CD14-positive monocyte (primary cell): ENCODE data around the gene CDH4. TPM values are rescaled to one million over a fixed set of nuclear protein-coding genes. Genes with fewer than 3 reads are reported as not detected.

Experiments used
- DNase-seq, 3 donors: peaks; one replicate each; pipeline ENCODE4 v3.0.0-alpha.2; 2011 to 2022
- H2AFZ ChIP-seq: 2 replicates; pipeline ENCODE4 v1.6.0; 2012; ENCODE audit warnings: mild to moderate bottlenecking, low read depth, low read length, inconsistent platforms; ENCODE audit not compliant: insufficient read depth, poor library complexity, severe bottlenecking
- H3K27ac ChIP-seq, 2 donors: 1 replicate in 1 of 2; 2 replicates in 1 of 2; pipeline ENCODE4 v1.5.1; 2012 to 2013; ENCODE audit warnings: low read length in 2 of 2, control low read depth in 1 of 2, inconsistent platforms in 1 of 2, low read depth in 1 of 2, mild to moderate bottlenecking in 1 of 2
- H3K27me3 ChIP-seq, 2 donors: one replicate each; pipeline versions ENCODE4 v1.6.0 to v1.6.1; 2011 to 2013; ENCODE audit warnings: low read length in 2 of 2; ENCODE audit not compliant: control insufficient read depth in 2 of 2, insufficient read depth in 2 of 2
- H3K36me3 ChIP-seq, 2 donors: replicated peaks in 1 of 2; 1 replicate in 1 of 2; 2 replicates in 1 of 2; pipeline versions ENCODE4 v1.5.1 to v1.6.1; 2012 to 2013; ENCODE audit warnings: low read length in 2 of 2, control low read depth in 1 of 2, inconsistent platforms in 1 of 2, mild to moderate bottlenecking in 1 of 2; ENCODE audit not compliant: insufficient read depth in 2 of 2, control insufficient read depth in 1 of 2
- H3K4me1 ChIP-seq, 2 donors: 1 replicate in 1 of 2; 2 replicates in 1 of 2; pipeline versions ENCODE4 v1.5.1 to v1.6.1; 2012 to 2013; ENCODE audit warnings: low read length in 2 of 2, control low read depth in 1 of 2, inconsistent platforms in 1 of 2, mild to moderate bottlenecking in 1 of 2, moderate library complexity in 1 of 2; ENCODE audit not compliant: insufficient read depth in 2 of 2, control insufficient read depth in 1 of 2
- H3K4me2 ChIP-seq: replicated peaks from 2 replicates; pipeline ENCODE3; 2012; ENCODE audit warnings: low read length, moderate library complexity, mild to moderate bottlenecking; ENCODE audit not compliant: poor library complexity, severe bottlenecking; ENCODE audit errors: extremely low read depth
- H3K4me3 ChIP-seq, 3 experiments: fragments of 200-600 bp in 1 of 3; sonication (generic) in 1 of 3; replicated peaks in 1 of 3; 1 replicate in 2 of 3; 2 replicates in 1 of 3; pipeline ENCODE4 v1.5.1; 2011 to 2013; ENCODE audit warnings: low read length in 3 of 3, mild to moderate bottlenecking in 3 of 3, control low read depth in 2 of 3, low read depth in 2 of 3, inconsistent platforms in 1 of 3, moderate library complexity in 1 of 3
- H3K79me2 ChIP-seq: 2 replicates; pipeline ENCODE4 v1.6.0; 2012; ENCODE audit warnings: mild to moderate bottlenecking, control low read depth, inconsistent platforms, low read length, moderate library complexity; ENCODE audit not compliant: insufficient read depth
- H3K9ac ChIP-seq: 2 replicates; pipeline ENCODE4 v1.6.0; 2017; ENCODE audit warnings: low read length, mild to moderate bottlenecking; ENCODE audit not compliant: insufficient read depth, poor library complexity, severe bottlenecking
- H3K9me3 ChIP-seq, 2 donors: replicated peaks in 1 of 2; 1 replicate in 1 of 2; 2 replicates in 1 of 2; pipeline versions ENCODE4 v1.5.1 to v1.6.1; 2012 to 2013; ENCODE audit warnings: low read length in 2 of 2, control low read depth in 1 of 2; ENCODE audit not compliant: control insufficient read depth in 1 of 2, insufficient read depth in 1 of 2
- H4K20me1 ChIP-seq: 2 replicates; pipeline ENCODE4 v1.6.0; 2012; ENCODE audit warnings: mild to moderate bottlenecking, low read length, control low read depth, moderate library complexity; ENCODE audit not compliant: insufficient read depth
- H3K27ac Mint-ChIP-seq, 7 donors: one replicate each; pipeline ENCODE4 v1.8.0; 2020; ENCODE audit warnings: mild to moderate bottlenecking in 7 of 7, mixed read lengths in 7 of 7, moderate library complexity in 6 of 7, inconsistent platforms in 2 of 7
- H3K27me3 Mint-ChIP-seq, 3 donors: one replicate each; pipeline ENCODE4 v1.8.0; 2021 to 2022; ENCODE audit warnings: low read depth in 3 of 3, mild to moderate bottlenecking in 3 of 3, mixed read lengths in 3 of 3, moderate library complexity in 3 of 3, inconsistent platforms in 1 of 3
- H3K36me3 Mint-ChIP-seq, 2 donors: one replicate each; pipeline ENCODE4 v1.8.0; 2020; ENCODE audit warnings: mixed read lengths in 2 of 2, inconsistent platforms in 1 of 2, mild to moderate bottlenecking in 1 of 2
- H3K4me1 Mint-ChIP-seq: one replicate; pipeline ENCODE4 v1.8.0; 2020; ENCODE audit warnings: mild to moderate bottlenecking, mixed read lengths
- H3K4me3 Mint-ChIP-seq, 2 donors: one replicate each; pipeline ENCODE4 v1.8.0; 2020; ENCODE audit warnings: mild to moderate bottlenecking in 2 of 2, mixed read lengths in 2 of 2, moderate library complexity in 1 of 2
- H3K9me3 Mint-ChIP-seq, 7 donors: one replicate each; pipeline ENCODE4 v1.8.0; 2020 to 2022; ENCODE audit warnings: mixed read lengths in 7 of 7, mild to moderate bottlenecking in 6 of 7, moderate library complexity in 6 of 7, inconsistent platforms in 2 of 7
- WGBS: methylation state at CpG from one replicate; pipeline ENCODE4 v1.1.5; 2013; ENCODE audit warnings: missing lambda C conversion rate; ENCODE audit not compliant: insufficient coverage; 5-methylcytosine and 5-hydroxymethylcytosine counted together
- intact Hi-C, 2 donors: fragments of 100-400 bp; cut with micrococcal nuclease; formaldehyde crosslinking; loops; one replicate each; pipeline versions ENCODE4 v1.15.0 to v1.15.1; 2023
- polyA plus RNA-seq, 3 donors: library from polyadenylated mRNA; depleted of rRNA in 1 of 3; unstranded in 2 of 3; stranded (reverse) in 1 of 3; fragments of 300-500 nt in 2 of 3; fragments of >200 nt in 1 of 3; fragmentation: Illumina TruSeq in 2 of 3; gene quantifications; 1 replicate in 2 of 3; 2 replicates in 1 of 3; pipeline ENCODE4 v1.2.3, GENCODE V29; 2012 to 2021
- TF ChIP-seq, protein P1 (sequence below): fragments of 200-600 bp; IDR thresholded peaks from one replicate; pipeline ENCODE4 v1.8.0; 2022; ENCODE audit warnings: antibody characterized with exemption, mild to moderate bottlenecking

CDH4 gene
- polyA plus RNA-seq, 3 donors: not detected

GRCh38 chr20:61480158-61480825 lies 228.2 kb downstream of the CDH4 start:
- TF ChIP-seq, protein P1, sequence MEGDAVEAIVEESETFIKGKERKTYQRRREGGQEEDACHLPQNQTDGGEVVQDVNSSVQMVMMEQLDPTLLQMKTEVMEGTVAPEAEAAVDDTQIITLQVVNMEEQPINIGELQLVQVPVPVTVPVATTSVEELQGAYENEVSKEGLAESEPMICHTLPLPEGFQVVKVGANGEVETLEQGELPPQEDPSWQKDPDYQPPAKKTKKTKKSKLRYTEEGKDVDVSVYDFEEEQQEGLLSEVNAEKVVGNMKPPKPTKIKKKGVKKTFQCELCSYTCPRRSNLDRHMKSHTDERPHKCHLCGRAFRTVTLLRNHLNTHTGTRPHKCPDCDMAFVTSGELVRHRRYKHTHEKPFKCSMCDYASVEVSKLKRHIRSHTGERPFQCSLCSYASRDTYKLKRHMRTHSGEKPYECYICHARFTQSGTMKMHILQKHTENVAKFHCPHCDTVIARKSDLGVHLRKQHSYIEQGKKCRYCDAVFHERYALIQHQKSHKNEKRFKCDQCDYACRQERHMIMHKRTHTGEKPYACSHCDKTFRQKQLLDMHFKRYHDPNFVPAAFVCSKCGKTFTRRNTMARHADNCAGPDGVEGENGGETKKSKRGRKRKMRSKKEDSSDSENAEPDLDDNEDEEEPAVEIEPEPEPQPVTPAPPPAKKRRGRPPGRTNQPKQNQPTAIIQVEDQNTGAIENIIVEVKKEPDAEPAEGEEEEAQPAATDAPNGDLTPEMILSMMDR: no peak
- H3K27ac ChIP-seq: no peak overlapping the region
- no peaks in the 10 kb centered on the region for H3K79me2 ChIP-seq
- Mint-ChIP-seq H3K27ac (peak overlapping the region in 1 of 7 donors; percentile 5), H3K4me3 (no peak overlapping the region), H3K36me3 (no peaks in the 10 kb centered on the region), H3K4me1 (no peaks in the 10 kb centered on the region), H3K9me3 (peaks cover 6 to 54% (median 28%) of the 10 kb centered on the region in 7 donors), H3K27me3 (peaks cover 0 to 3% (median 2%) of the 10 kb centered on the region in 3 donors)
- H3K9me3 ChIP-seq: peaks cover 22 to 82% of the 10 kb centered on the region in 2 donors
- H3K9ac ChIP-seq: no peak overlapping the region
- DNase-seq: no peak
- no peak overlapping the region for H3K4me3 ChIP-seq
- H3K27me3 ChIP-seq: no peaks in the 10 kb centered on the region
- H4K20me1 ChIP-seq: no peaks in the 10 kb centered on the region
- H3K4me2 ChIP-seq: no peak overlapping the region
- no peaks in the 10 kb centered on the region for H3K36me3 ChIP-seq
- no peak overlapping the region for H2AFZ ChIP-seq
- intact Hi-C loops: no loop called here
- WGBS: 90% methylated on average over 15 of the region's 16 CpGs
- H3K4me1 ChIP-seq: no peaks in the 10 kb centered on the region

DNA sequence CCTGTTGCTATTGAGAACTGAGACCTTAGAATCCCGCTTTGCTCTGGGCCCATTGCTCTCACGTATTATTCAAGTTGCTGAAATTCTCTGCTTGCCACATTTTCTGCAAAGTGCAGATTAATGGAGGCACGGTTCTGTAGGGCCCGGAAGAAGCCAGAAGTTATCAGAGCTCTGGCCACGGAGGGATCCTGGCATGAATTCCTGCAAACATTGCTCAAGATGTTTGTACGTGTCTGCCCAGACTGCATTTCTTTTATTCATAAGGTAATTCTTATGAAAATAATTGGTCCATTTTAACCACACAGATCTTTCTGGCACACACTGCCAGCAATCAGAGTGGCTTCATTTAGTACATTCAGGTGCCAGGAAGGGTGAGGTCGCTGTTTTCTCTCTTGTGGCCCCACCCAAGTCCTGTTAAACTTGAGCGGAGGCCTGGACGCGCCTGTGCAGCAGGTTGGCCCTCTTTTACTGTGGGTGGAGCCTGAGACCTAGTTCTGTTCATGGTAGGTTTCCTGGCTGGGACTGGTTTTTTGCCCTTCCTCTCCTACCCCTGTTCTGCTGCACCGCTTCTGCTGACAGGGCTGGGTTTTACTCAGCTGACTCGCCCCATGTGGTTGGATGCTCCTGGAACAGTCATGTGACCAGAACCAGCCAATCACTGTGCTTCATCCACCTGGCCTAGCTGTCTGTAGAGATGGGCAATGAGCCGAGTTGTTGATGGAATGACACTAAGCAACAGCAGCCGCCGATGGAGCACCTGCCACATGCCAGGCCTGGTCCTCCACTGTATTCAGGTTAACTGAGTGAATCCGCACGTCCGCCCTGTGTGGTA lies 230.2 kb downstream of the CDH4 start:
- DNase-seq: no peak
- 96% methylated on average over 12 of the region's 18 CpGs for WGBS
- no peak overlapping the region for H3K4me3 Mint-ChIP-seq
- Histone ChIP-seq H3K27me3 (no peaks in the 10 kb centered on the region), H4K20me1 (no peaks in the 10 kb centered on the region), H3K79me2 (no peaks in the 10 kb centered on the region), H3K9me3 (peaks cover 33 to 83% of the 10 kb centered on the region in 2 donors), H3K27ac (no peak overlapping the region), H3K4me2 (no peak overlapping the region), H3K4me3 (no peak overlapping the region), H3K9ac (no peak overlapping the region), H2AFZ (no peak overlapping the region), H3K36me3 (no peaks in the 10 kb centered on the region), H3K4me1 (no peaks in the 10 kb centered on the region)
- H3K36me3 Mint-ChIP-seq: no peaks in the 10 kb centered on the region
- no peak overlapping the region for H3K27ac Mint-ChIP-seq
- H3K9me3 Mint-ChIP-seq: peaks cover 4 to 59% (median 32%) of the 10 kb centered on the region in 7 donors
- no peaks in the 10 kb centered on the region for H3K4me1 Mint-ChIP-seq
- TF ChIP-seq, protein P1: no peak
- intact Hi-C loops: no loop called here
- no peaks in the 10 kb centered on the region for H3K27me3 Mint-ChIP-seq
